GM12878 (cell line): Measurements from ENCODE around the gene PRKG1. TPM values are rescaled to one million over a fixed set of nuclear protein-coding genes. Genes with fewer than 3 reads are reported as not detected.

Experiments used
- ATAC-seq: fragments of 200-7000 bp; cut with Tn5 transposase; 3 replicates; pipeline ENCODE4 v1.9.1; 2020; ENCODE audit warnings: mild to moderate bottlenecking, moderate library complexity
- BruUV-seq: library from RNA; stranded (reverse); fragments of 400-500 nt; replicated peaks from 2 replicates; lab custom pipeline; 2021; lab: Mats Ljungman, UMichigan
- CTCF ChIA-PET: fragments of 300-600 bp; sonication (Branson Sonifier 250); formaldehyde crosslinking; extraction: SDS; loops from one replicate; lab custom pipeline; 2021; ENCODE audit warnings: inconsistent platforms; lab: Yijun Ruan, JAX
- POLR2A ChIA-PET: fragments of 350-600 bp; formaldehyde crosslinking; extraction: SDS; loops from one replicate; lab custom pipeline; 2021; ENCODE audit warnings: inconsistent platforms; lab: Charles Lee
- RAD21 ChIA-PET: fragments of 300-600 bp; sonication (Branson Sonifier 250); formaldehyde crosslinking; loops from one replicate; lab custom pipeline; 2023; ENCODE audit warnings: antibody characterized with exemption; ENCODE audit not compliant: unreplicated experiment; lab: Charles Lee
- SMC1A ChIA-PET: fragments of 300-600 bp; sonication (Branson Sonifier 250); formaldehyde crosslinking; loops from one replicate; lab custom pipeline; 2023; ENCODE audit not compliant: unreplicated experiment, uncharacterized antibody; lab: Charles Lee
- DNase-seq: peaks from one replicate; pipeline ENCODE4 v3.0.0-alpha.2; 2011; ENCODE audit warnings: low read depth, low spot score
- FAIRE-seq: peaks from 3 replicates; lab custom pipeline; 2011; peaks lifted over from hg19 to GRCh38; lab: Jason Lieb, UNC
- H2AFZ ChIP-seq: 2 replicates; pipeline ENCODE4 v1.6.0; 2011; ENCODE audit warnings: low read depth, low read length, control low read depth; ENCODE audit not compliant: control insufficient read depth
- H3K27ac ChIP-seq: 2 replicates; pipeline ENCODE4 v1.5.1; 2011; ENCODE audit warnings: control low read depth; ENCODE audit not compliant: control insufficient read depth, insufficient read depth
- H3K27me3 ChIP-seq, 2 experiments: replicated peaks in 1 of 2; 2 replicates each; pipeline versions ENCODE4 v1.6.0 to v1.6.1; 2011; ENCODE audit warnings: low read length in 1 of 2; ENCODE audit not compliant: control insufficient read depth in 2 of 2, insufficient read depth in 2 of 2
- H3K36me3 ChIP-seq, 2 experiments: 2 replicates each; pipeline ENCODE4 v1.5.1; 2011; ENCODE audit warnings: low read length in 1 of 2; ENCODE audit not compliant: control insufficient read depth in 2 of 2, insufficient read depth in 2 of 2
- H3K4me1 ChIP-seq: 2 replicates; pipeline ENCODE4 v1.6.1; 2011; ENCODE audit warnings: mild to moderate bottlenecking, low read length, moderate library complexity, mixed read lengths; ENCODE audit not compliant: control insufficient read depth, insufficient read depth
- H3K4me2 ChIP-seq: 2 replicates; pipeline ENCODE4 v1.6.0; 2011; ENCODE audit warnings: control low read depth; ENCODE audit not compliant: control insufficient read depth, insufficient read depth
- H3K4me3 ChIP-seq: fragments of 200-600 bp; sonication (generic); 2 replicates; pipeline ENCODE4 v1.5.1; 2016
- H3K79me2 ChIP-seq: 2 replicates; pipeline ENCODE4 v1.6.0; 2011; ENCODE audit warnings: low read length; ENCODE audit not compliant: control insufficient read depth, insufficient read depth
- H3K9ac ChIP-seq: 2 replicates; pipeline ENCODE4 v1.8.0; 2011; ENCODE audit warnings: low read length, control low read depth, mixed read lengths; ENCODE audit not compliant: control insufficient read depth, insufficient read depth
- H3K9me3 ChIP-seq: replicated peaks from 3 replicates; pipeline ENCODE4 v1.5.1; 2011; ENCODE audit warnings: mild to moderate bottlenecking, low read length; ENCODE audit not compliant: control insufficient read depth, insufficient read depth
- H4K20me1 ChIP-seq: 2 replicates; pipeline ENCODE4 v1.6.0; 2011; ENCODE audit not compliant: control insufficient read depth, insufficient read depth
- CHD4 ChIP-seq: fragments of 200-600 bp; sonication (generic); IDR thresholded peaks from 2 replicates; pipeline ENCODE4 v1.6.1; 2016; ENCODE audit warnings: mild to moderate bottlenecking
- CREB1 ChIP-seq: IDR thresholded peaks from 2 replicates; pipeline ENCODE4 v1.6.1; 2012; ENCODE audit warnings: low read depth, mild to moderate bottlenecking, inconsistent platforms
- ELK1 ChIP-seq: IDR thresholded peaks from 2 replicates; pipeline ENCODE4 v1.6.1; 2012; ENCODE audit warnings: low read depth, low read length, improper control_type of control experiment
- HDAC6 ChIP-seq: fragments of 200-600 bp; sonication (generic); IDR thresholded peaks from one replicate; pipeline ENCODE4 v1.8.0; 2017; ENCODE audit warnings: antibody characterized with exemption; ENCODE audit not compliant: unreplicated experiment
- MEF2B ChIP-seq: fragments of 450-650 bp; IDR thresholded peaks from 2 replicates; pipeline ENCODE4 v1.6.1; 2018; ENCODE audit warnings: mild to moderate bottlenecking, moderate library complexity; ENCODE audit not compliant: partially characterized antibody, poor library complexity, severe bottlenecking
- MTA2 ChIP-seq: fragments of 450-650 bp; IDR thresholded peaks from 2 replicates; pipeline ENCODE4 v1.6.1; 2016; ENCODE audit warnings: low read depth, mild to moderate bottlenecking, moderate library complexity
- NR2F1 ChIP-seq: fragments of 450-650 bp; conservative IDR thresholded peaks from 2 replicates; pipeline ENCODE4 v1.6.1; 2017; ENCODE audit warnings: mild to moderate bottlenecking
- REST ChIP-seq: IDR thresholded peaks from 2 replicates; pipeline ENCODE4 v1.6.1; 2012; ENCODE audit warnings: mild to moderate bottlenecking, low read depth, low read length
- RUNX3 ChIP-seq: IDR thresholded peaks from 2 replicates; pipeline ENCODE4 v1.6.1; 2012; ENCODE audit warnings: low read length, inconsistent platforms
- TARDBP ChIP-seq: IDR thresholded peaks from 2 replicates; pipeline ENCODE4 v1.6.1; 2016; ENCODE audit warnings: borderline replicate concordance
- WGBS: methylation state at CpG from one replicate; pipeline ENCODE4 v1.1.6; 2016; ENCODE audit warnings: low lambda C conversion rate; ENCODE audit not compliant: insufficient replicate concordance, insufficient coverage; ENCODE audit errors: missing lambda C conversion rate; 5-methylcytosine and 5-hydroxymethylcytosine counted together
- in situ Hi-C: fragments of 300-500 bp; cut with MboI; formaldehyde crosslinking; loops from 9 replicates; pipeline ENCODE4 v1.14.3; 2018; ENCODE audit warnings: mixed read lengths
- intact Hi-C: fragments of 100-400 bp; cut with micrococcal nuclease; formaldehyde crosslinking; loops from one replicate; pipeline ENCODE4 v1.14.2; 2022; ENCODE audit not compliant: unreplicated experiment
- polyA plus RNA-seq, 11 experiments: library from polyadenylated mRNA; depleted of rRNA in 4 of 11; unstranded in 6 of 11; stranded (reverse) in 5 of 11; fragments of >200 nt; fragmentation: Nextera tagmentation in 4 of 11; fragmentation: Illumina TruSeq in 1 of 11; extraction: Ambion mirVana in 4 of 11; extraction: Trizol in 1 of 11; gene quantifications; 1 replicate in 1 of 11; 2 replicates in 10 of 11; pipeline versions ENCODE4 v1.2.1 to v1.2.3, GENCODE V29; 2011 to 2016; ENCODE audit warnings: inconsistent platforms in 2 of 11, missing spikeins in 2 of 11, low read depth in 1 of 11
- total RNA-seq, 4 experiments: library from RNA; depleted of rRNA in 3 of 4; stranded (reverse); fragments of >200 nt in 3 of 4; fragmentation: Illumina TruSeq in 1 of 4; extraction: Trizol in 1 of 4; gene quantifications; 2 replicates each; pipeline versions ENCODE4 v1.2.1 to v1.2.3, GENCODE V29; 2013 to 2021

PRKG1 gene
- total and polyA plus RNA-seq, 10 of the 15 experiments (the other 5 are each of a cell fraction or from before 2014, with no cell fraction given) = 0.04 to 0.05 TPM; not detected in 8

GRCh38 chr10:51532044-51532443 is 457.8 kb downstream of the PRKG1 start:
- ChIA-PET SMC1A (interaction anchor here (1.0 kb wide), 1 partner anchor 64 kb away, joined by 3 read pairs; no protein-coding TSS in a partner anchor), POLR2A (no interaction called here), CTCF (no interaction called here), RAD21 (no interaction called here)
- no peaks in the 10 kb centered on the region for H4K20me1 ChIP-seq
- H3K4me3 ChIP-seq = no peak overlapping the region
- DNase-seq (no peak), FAIRE-seq (no peak), ATAC-seq (peak; percentile 50)
- no peaks in the 10 kb centered on the region for H3K36me3 ChIP-seq
- H3K9me3 ChIP-seq = no peaks in the 10 kb centered on the region
- H3K79me2 ChIP-seq = no peaks in the 10 kb centered on the region
- in situ Hi-C loops = no loop called here
- WGBS = 8% methylated on average over 4 of the region's 4 CpGs
- H3K27me3 ChIP-seq = no peaks in the 10 kb centered on the region
- intact Hi-C loops = no loop called here
- TF ChIP-seq HDAC6 (no peak), CHD4 (no peak), MEF2B (peak; percentile 34), CREB1 (no peak), REST (no peak), MTA2 (peak; percentile 51; the same call in 1 of the 2 replicates), NR2F1 (no peak), TARDBP (no peak), ELK1 (no peak), RUNX3 (0 out of 2 replicates have a peak, but pooled peaks have one; percentile 13)
- H3K4me2 ChIP-seq = no peak overlapping the region
- H3K4me1 ChIP-seq = no peaks in the 10 kb centered on the region
- H3K27ac ChIP-seq = no peak overlapping the region
- no TSS peak for BruUV-seq
- no peak overlapping the region for H2AFZ ChIP-seq
- H3K9ac ChIP-seq = no peak overlapping the region
